ENCODE measurements around the gene TRPV4. TPM values are rescaled to one million over a fixed set of nuclear protein-coding genes. Genes with fewer than 3 reads are reported as not detected.

Gene TRPV4
- total and polyA plus RNA-seq, 2 experiments from 2014 or later, result 0.66 to 1.1 TPM

GRCh38 chr12:109771746-109772621 lies 61.2 kb downstream of the TRPV4 start:
- no peaks in the 10 kb centered on the region for H3K9me3 Mint-ChIP-seq
- H3K27ac Mint-ChIP-seq, result no peak overlapping the region
- Histone ChIP-seq H3K4me2 (no peak overlapping the region), H3K79me2 (replicated peaks; ENCODE audit: insufficient read depth) (no peaks in the 10 kb centered on the region), H3K9me2 (ENCODE audit: insufficient read depth) (no peaks in the 10 kb centered on the region), H3K27ac (ENCODE audit: low read depth) (no peak overlapping the region), H3K36me3 (ENCODE audit: insufficient read depth) (no peaks in the 10 kb centered on the region), H2AFZ (no peak overlapping the region), H3K27me3 (ENCODE audit: insufficient read depth) (no peaks in the 10 kb centered on the region), H3K4me1 (ENCODE audit: insufficient read depth) (no peaks in the 10 kb centered on the region), H3K4me3 (no peak overlapping the region), H3F3A (replicated peaks; ENCODE audit: low read depth) (no peaks in the 10 kb centered on the region), H4K20me1 (replicated peaks; ENCODE audit: insufficient read depth) (no peaks in the 10 kb centered on the region)
- H3K36me3 Mint-ChIP-seq (ENCODE audit: low read depth), result no peaks in the 10 kb centered on the region
- ATAC-seq (peak; percentile 12), DNase-seq (ENCODE audit: low spot score) (no peak)
- TF ChIP-seq ZNF331 (CRISPR knock-in tag; IDR thresholded peaks at IDR 0.05; ENCODE audit: low read depth) (no peak), CTCF (conservative IDR thresholded peaks at IDR 0.05; ENCODE audit: low read depth in 2 of 2) (peak; percentile 41 to 65), JUNB (IDR thresholded peaks at IDR 0.05; ENCODE audit: unreplicated experiment) (no peak)
- H3K27me3 Mint-ChIP-seq (ENCODE audit: insufficient read depth, low read depth, poor library complexity), result peaks cover 9% of the 10 kb centered on the region
- peaks cover 14% of the 10 kb centered on the region for H3K4me1 Mint-ChIP-seq
- no peak overlapping the region for H3K4me3 Mint-ChIP-seq

GRCh38 chr12:109770861-109771670 lies 62.1 kb downstream of the TRPV4 start:
- no peaks in the 10 kb centered on the region for H3K36me3 Mint-ChIP-seq (ENCODE audit: low read depth)
- H3K27me3 ChIP-seq (ENCODE audit: insufficient read depth), result no peaks in the 10 kb centered on the region
- peaks cover 11% of the 10 kb centered on the region for H3K27me3 Mint-ChIP-seq (ENCODE audit: insufficient read depth, low read depth, poor library complexity)
- no peak for ATAC-seq
- H3K27ac Mint-ChIP-seq, result no peak overlapping the region
- no peaks in the 10 kb centered on the region for H3K4me1 ChIP-seq (ENCODE audit: insufficient read depth)
- no peaks in the 10 kb centered on the region for H3K9me3 Mint-ChIP-seq
- no peak overlapping the region for H3K27ac ChIP-seq (ENCODE audit: low read depth)
- H3K4me2 ChIP-seq, result no peak overlapping the region
- no peaks in the 10 kb centered on the region for H3K36me3 ChIP-seq (ENCODE audit: insufficient read depth)
- DNase-seq (ENCODE audit: low spot score), result no peak
- H3K9me2 ChIP-seq (ENCODE audit: insufficient read depth), result no peaks in the 10 kb centered on the region
- no peaks in the 10 kb centered on the region for H4K20me1 ChIP-seq (replicated peaks; ENCODE audit: insufficient read depth)
- H3K4me1 Mint-ChIP-seq, result peaks cover 16% of the 10 kb centered on the region
- H3K4me3 ChIP-seq, result no peak overlapping the region
- H3K4me3 Mint-ChIP-seq, result no peak overlapping the region
- H3K79me2 ChIP-seq (replicated peaks; ENCODE audit: insufficient read depth), result no peaks in the 10 kb centered on the region
- H3F3A ChIP-seq (replicated peaks; ENCODE audit: low read depth), result no peaks in the 10 kb centered on the region
- no peak overlapping the region for H2AFZ ChIP-seq
- TF ChIP-seq REST (IDR thresholded peaks at IDR 0.05; ENCODE audit: unreplicated experiment), result no peak
- no peak for TF ChIP-seq ZNF462 (CRISPR knock-in tag; IDR thresholded peaks at IDR 0.05)
- no peak for TF ChIP-seq ZNF114 (CRISPR knock-in tag; IDR thresholded peaks at IDR 0.05)
- no peak for TF ChIP-seq NANOG (IDR thresholded peaks at IDR 0.05; ENCODE audit: borderline replicate concordance)
- TF ChIP-seq CREB1 (CRISPR knock-in tag; IDR thresholded peaks at IDR 0.05; ENCODE audit: low read depth), result no peak

Data from GM23338 (cell line).